PFSK-1 (cell line): Measurements from ENCODE around the gene MAN1C1.

Experiments used
- POLR2AphosphoS5 ChIP-seq: IDR thresholded peaks from 2 replicates; pipeline ENCODE4 v1.6.1; 2012; ENCODE audit warnings: low read depth, mild to moderate bottlenecking, control low read depth, low read length, moderate library complexity
- SIN3A ChIP-seq: IDR thresholded peaks from 2 replicates; pipeline ENCODE4 v1.6.1; 2012; ENCODE audit warnings: mild to moderate bottlenecking, low read length, moderate library complexity, borderline replicate concordance; ENCODE audit not compliant: insufficient read depth

GRCh38 chr1:25651036-25651640 is 34.5 kb downstream of the MAN1C1 start:
- TF ChIP-seq POLR2AphosphoS5 (no peak), SIN3A (no peak)
